GM19468 (cell line): ENCODE results near the gene CRACR2B.

Experiments
- ATAC-seq: cut with Tn5 transposase; IDR thresholded peaks from one replicate; pipeline ENCODE4 v1.9.1; 2021; ENCODE audit warnings: mild to moderate bottlenecking, moderate library complexity, moderate number of reproducible peaks; ENCODE audit not compliant: unreplicated experiment; ENCODE audit errors: extremely low read depth

Gene CRACR2B

GRCh38 chr11:809287-810039 lies 18.3 kb upstream of the CRACR2B start, which contains the start of gene RPLP2:
Gene RPLP2, plus strand, starts transcription at chr11:809967. Its CDS starts 268 bp downstream, at chr11:810235.
- ATAC-seq = peak; percentile 64

DNA sequence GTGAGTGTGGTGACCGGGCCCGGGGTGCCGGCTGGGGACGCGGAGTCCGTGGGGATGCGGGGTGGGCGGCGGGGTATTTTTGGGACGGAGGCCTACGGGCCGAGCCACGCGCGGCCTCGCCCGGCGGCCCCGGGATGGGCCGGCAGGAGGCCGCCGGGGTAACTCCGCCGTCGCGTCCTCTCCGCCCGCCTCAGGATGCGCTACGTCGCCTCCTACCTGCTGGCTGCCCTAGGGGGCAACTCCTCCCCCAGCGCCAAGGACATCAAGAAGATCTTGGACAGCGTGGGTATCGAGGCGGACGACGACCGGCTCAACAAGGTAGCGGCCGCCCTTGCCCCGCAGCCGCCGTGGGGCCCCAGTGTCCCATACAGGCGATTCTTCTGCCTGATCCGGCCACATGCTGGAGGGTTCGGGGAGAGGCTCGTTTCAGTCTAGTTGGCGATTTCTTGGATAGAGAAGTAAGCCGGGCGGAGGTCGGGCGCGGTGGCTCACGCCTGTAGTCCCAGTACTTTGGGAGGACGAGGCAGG lies 17.6 kb upstream of the CRACR2B start:
- no peak for ATAC-seq

- ATAC-seq = no peak
Observed at GRCh38 chr11:811446-812245, 16.1 kb upstream of the CRACR2B start.

GRCh38 chr11:812390-812789 lies 15.3 kb upstream of the CRACR2B start:
- no peak for ATAC-seq

DNA sequence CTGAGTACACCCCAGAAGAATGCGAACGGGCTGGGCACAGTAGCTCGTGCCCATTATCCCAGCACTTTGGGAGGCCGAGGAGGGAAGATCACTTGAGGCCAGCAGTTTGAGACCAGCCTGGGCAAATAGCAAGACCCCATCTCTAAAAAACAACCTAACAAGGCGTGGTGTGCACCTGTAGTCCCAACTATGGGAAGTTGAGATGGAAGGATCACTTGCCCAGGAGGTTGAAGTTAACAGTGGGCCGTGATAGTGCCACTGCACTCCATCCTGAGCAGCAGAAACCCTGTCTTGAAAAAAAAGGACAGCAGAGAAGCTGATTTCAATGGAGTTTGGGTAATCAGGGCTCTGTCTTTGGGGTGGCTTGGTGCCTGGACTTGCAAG lies 14.7 kb upstream of the CRACR2B start:
- ATAC-seq = no peak

DNA sequence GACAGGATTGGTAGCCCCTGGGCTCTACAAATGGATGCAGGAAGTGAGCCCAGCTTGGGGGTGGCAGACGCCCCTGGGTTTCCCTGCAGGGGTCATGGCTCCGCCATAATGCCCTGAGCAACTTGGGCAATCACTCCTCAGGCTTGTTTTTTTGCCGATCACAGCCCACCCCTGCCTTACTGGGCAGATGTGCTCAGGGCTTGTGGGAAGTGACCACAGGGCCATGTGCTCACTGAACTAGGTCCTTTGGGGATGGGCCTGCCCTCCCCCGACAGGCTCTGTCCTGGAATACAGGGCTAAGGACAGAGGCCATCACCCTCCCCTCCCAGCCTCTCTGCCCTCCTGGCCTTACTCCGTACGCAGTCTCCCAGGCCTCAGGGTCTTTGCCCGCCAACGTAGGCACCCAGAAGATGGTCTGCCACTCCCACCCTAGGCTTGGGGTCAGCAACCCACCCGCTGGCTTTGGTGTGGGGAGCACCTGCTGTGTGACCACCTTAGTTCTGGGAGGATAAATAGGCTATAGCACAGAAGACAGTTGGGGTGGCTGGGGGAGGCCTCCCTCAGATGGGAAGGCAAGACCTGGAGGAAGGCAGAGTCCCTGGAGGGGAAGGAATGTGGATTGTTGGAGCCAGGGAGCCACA lies 14.1 kb upstream of the CRACR2B start:
- ATAC-seq = no peak

- no peak for ATAC-seq
Observed at GRCh38 chr11:815675-816432, 11.9 kb upstream of the CRACR2B start.

DNA sequence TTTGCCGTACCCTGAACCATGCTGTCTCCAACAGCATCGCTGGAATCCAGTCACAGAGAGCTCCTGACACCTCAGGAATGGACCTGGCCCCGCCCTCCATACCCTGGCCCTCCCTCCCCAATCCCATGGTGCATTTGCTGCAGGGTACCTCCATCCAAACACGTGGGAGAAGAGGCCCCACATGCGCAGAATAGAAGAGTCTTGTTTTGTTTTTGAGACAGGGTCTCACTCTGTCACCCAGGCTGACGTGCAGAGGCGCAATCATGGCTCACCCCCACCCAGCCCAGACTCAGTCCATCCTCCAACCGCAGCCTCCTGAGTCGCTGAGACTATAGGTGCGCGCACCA lies 11.3 kb upstream of the CRACR2B start:
- ATAC-seq = no peak

DNA sequence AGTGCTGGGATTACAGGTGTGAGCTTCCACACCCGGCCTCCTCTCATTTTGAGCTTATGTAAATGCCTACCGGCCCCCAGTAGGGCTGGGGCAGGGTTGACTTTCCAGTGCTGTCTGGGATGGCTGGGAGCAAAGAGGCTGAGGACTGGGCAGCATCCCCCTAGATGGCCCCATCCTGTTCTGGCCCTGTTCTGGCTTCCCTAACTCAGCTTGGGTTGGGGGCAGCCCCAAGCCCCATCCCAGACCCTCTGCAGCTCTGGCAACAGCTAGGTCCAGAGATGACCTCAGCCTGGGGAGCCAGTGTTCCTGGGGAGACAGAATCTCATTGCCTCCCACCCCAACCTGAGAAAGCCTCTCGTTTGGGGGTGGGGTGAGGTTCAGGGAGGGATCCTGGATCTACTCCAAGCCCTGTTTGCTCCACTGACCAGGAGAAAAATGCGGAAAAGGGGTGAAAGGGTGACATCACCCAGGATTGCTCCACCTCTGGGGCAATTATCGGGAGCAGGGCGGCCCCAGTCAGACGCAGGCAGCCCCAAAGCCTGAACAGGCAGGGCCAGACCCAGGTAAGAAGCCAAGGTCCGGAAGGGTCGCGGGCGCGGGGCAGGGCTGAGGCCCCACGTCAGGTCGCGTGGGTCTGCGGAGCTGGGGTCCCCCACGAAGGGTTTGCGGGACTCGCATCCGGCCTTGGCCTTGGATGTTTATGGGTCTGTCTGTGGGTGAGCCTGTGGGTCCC lies 9.2 kb upstream of the CRACR2B start, which contains the start of gene PNPLA2:
TSS of gene PNPLA2 (plus strand) at position 519 of the 733 bp plus-strand sequence. CDS start 805 bp downstream, outside the sequence.
- ATAC-seq = no peak

DNA sequence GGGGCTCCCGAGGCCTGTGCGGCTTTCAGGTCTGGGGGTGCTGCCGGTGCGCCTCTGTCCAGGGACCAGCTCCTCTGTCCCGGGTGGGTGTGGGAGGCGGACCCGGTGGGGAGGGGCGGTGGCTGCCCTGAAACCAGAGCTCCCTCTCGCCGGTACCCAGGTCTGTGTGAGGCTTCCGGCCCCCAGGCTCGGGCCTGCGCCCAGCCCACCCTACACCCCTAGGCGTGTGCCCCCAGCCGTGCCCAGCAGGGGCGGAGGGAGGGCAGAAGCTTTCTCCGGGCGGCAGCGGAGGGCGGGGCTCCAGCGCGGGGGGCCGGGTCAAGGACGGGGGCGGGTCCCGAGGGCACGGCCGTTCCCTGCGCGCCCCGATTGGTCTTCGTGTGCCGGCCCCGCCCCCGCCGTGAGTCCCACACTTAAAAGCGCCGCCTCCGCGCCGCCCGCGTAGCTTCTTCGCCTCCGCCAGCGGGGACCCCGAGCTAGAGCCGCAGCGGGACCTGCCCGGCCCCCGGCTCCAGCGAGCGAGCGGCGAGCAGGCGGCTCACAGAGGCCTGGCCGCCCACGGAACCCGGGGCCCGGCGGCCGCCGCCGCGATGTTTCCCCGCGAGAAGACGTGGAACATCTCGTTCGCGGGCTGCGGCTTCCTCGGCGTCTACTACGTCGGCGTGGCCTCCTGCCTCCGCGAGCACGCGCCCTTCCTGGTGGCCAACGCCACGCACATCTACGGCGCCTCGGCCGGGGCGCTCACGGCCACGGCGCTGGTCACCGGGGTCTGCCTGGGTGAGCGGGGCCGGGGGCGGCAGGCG lies 8.4 kb upstream of the CRACR2B start:
- no peak for ATAC-seq

DNA sequence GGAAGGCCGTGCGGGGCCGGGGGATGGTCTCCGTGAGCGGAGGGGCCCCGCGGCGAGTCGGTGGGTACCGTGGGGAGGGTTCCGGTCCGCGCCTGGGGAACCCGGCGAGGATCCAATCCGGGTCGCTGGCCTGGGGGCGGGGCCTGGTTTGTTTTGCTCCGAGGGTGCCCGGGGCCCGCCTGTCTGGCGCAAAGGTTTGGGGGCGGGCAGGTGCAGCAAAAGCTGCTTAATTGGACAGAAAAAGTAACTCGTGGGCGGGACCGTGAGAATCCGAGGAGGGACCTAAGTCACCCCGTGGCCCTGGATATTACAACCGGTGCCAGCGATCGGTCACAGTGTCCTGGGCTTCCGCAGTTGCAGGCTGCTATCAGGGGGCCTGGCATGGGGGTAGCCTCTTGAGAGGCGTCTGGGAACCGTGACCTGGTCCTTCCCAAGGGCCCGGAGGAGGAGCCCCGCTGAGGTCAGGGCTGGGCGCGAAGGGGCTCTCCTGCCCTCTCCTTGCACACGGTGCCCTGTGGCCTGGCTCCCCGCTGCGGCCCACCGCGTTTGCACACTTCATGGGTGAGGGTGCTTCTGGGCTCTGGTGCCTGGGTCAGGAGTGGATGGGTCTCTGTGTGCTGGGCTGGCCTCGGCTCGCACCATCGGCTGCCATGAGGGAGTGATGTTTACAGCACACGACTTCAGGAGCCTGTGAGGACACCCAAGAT lies 7.6 kb upstream of the CRACR2B start:
- no peak for ATAC-seq

- ATAC-seq = no peak
Observed at GRCh38 chr11:820655-821511, 6.8 kb upstream of the CRACR2B start.

DNA sequence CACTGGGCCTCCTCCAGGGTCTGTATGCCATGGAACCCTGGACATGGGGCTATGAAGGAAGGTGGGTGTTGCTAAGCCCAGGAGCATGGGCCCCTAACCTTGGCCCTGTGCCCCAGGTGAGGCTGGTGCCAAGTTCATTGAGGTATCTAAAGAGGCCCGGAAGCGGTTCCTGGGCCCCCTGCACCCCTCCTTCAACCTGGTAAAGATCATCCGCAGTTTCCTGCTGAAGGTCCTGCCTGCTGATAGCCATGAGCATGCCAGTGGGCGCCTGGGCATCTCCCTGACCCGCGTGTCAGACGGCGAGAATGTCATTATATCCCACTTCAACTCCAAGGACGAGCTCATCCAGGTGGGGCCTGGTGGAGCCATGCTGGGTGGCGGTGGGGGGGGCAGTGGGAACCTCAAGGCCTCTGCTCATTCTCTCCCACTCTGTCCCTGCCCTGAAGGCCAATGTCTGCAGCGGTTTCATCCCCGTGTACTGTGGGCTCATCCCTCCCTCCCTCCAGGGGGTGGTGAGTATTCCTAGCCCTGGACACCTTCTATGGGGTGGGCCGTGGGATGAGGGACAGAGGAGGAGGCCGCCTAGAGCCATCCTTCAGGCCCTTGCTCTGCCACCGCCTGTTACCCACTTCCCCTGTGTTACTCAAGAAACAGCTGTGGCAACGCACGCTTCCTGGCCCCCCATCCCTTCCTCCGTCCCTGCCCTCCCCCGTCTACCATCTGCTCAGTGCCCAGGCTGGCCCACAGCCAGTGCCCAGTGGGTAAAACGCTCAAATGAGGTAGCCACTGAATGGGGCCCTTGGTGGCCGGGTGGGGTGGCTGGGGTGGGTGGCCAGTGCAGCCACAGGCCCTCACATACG lies 6.0 kb upstream of the CRACR2B start:
- no peak for ATAC-seq

- no peak for ATAC-seq
Observed at GRCh38 chr11:823441-824291, 4.1 kb upstream of the CRACR2B start.

DNA sequence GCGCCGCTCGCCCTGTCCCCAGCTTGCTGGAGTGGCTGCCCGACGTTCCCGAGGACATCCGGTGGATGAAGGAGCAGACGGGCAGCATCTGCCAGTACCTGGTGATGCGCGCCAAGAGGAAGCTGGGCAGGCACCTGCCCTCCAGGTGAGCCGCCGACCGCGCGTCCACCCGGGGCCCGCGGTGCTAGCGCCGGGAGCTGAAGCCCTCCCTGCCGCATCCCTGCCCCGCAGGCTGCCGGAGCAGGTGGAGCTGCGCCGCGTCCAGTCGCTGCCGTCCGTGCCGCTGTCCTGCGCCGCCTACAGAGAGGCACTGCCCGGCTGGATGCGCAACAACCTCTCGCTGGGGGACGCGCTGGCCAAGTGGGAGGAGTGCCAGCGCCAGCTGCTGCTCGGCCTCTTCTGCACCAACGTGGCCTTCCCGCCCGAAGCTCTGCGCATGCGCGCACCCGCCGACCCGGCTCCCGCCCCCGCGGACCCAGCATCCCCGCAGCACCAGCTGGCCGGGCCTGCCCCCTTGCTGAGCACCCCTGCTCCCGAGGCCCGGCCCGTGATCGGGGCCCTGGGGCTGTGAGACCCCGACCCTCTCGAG lies 3.3 kb upstream of the CRACR2B start:
- no peak for ATAC-seq
